ENCODE measurements around the gene RPS6KB1.
"Not testable (repeated sequence)": the region's sequence is repeated elsewhere in the genome, so short reads cannot be mapped to it uniquely, and the experiment has no call there.

Gene RPS6KB1

GRCh38 chr17:59892924-59893675 lies at the start of gene RPS6KB1, which contains the start of gene TUBD1:
Gene RPS6KB1 (plus strand): TSS chr17:59893121. CDS start chr17:59893185, 64 bp downstream.
Gene TUBD1 (minus strand): TSS chr17:59892943. CDS start chr17:59891002, 1,941 bp downstream.
- peak; percentile 87 to 97 (median 97) for DNase-seq (ENCODE audit: low read depth in 3 of 3, low spot score in 1 of 3)

GRCh38 chr17:59844884-59845594 lies 47.9 kb upstream of the RPS6KB1 start:
- no peak for DNase-seq (ENCODE audit: low read depth in 3 of 3, low spot score in 1 of 3)

- DNase-seq (ENCODE audit: low read depth in 3 of 3, low spot score in 1 of 3), result no peak
These were observed 47.1 kb upstream of the RPS6KB1 start for GRCh38 chr17:59845595-59846393.

- DNase-seq (ENCODE audit: low read depth in 3 of 3, low spot score in 1 of 3), result no peak
These were observed 46.3 kb upstream of the RPS6KB1 start for GRCh38 chr17:59846394-59847165.

- no peak for DNase-seq (ENCODE audit: low read depth in 3 of 3, low spot score in 1 of 3)
These were observed 44.6 kb upstream of the RPS6KB1 start for GRCh38 chr17:59848385-59848668.

GRCh38 chr17:59848778-59849177 lies 44.1 kb upstream of the RPS6KB1 start:
- no peak for DNase-seq (ENCODE audit: low read depth in 3 of 3, low spot score in 1 of 3)

- DNase-seq (ENCODE audit: low read depth in 3 of 3, low spot score in 1 of 3), result not testable (repeated sequence)
These were observed 42.6 kb upstream of the RPS6KB1 start for GRCh38 chr17:59850311-59850710.

- no peak for DNase-seq (ENCODE audit: low read depth in 3 of 3, low spot score in 1 of 3)
These were observed 41.2 kb upstream of the RPS6KB1 start for GRCh38 chr17:59851439-59852375.

GRCh38 chr17:59852847-59853167 lies 40.1 kb upstream of the RPS6KB1 start:
- DNase-seq (ENCODE audit: low read depth in 3 of 3, low spot score in 1 of 3), result not testable (repeated sequence)

GRCh38 chr17:59853168-59853918 lies 39.6 kb upstream of the RPS6KB1 start:
- DNase-seq (ENCODE audit: low read depth in 3 of 3, low spot score in 1 of 3), result no peak

- DNase-seq (ENCODE audit: low read depth in 3 of 3, low spot score in 1 of 3), result not testable (repeated sequence)
These were observed 38.8 kb upstream of the RPS6KB1 start for GRCh38 chr17:59853919-59854729.

- no peak for DNase-seq (ENCODE audit: low read depth in 3 of 3, low spot score in 1 of 3)
These were observed 35.8 kb upstream of the RPS6KB1 start for GRCh38 chr17:59856859-59857794.

GRCh38 chr17:59858167-59858816 lies 34.6 kb upstream of the RPS6KB1 start:
- no peak for DNase-seq (ENCODE audit: low read depth in 3 of 3, low spot score in 1 of 3)

GRCh38 chr17:59858932-59859331 lies 34.0 kb upstream of the RPS6KB1 start:
- DNase-seq (ENCODE audit: low read depth in 3 of 3, low spot score in 1 of 3), result no peak

- DNase-seq (ENCODE audit: low read depth in 3 of 3, low spot score in 1 of 3), result no peak
These were observed 33.4 kb upstream of the RPS6KB1 start for GRCh38 chr17:59859444-59860025.

GRCh38 chr17:59863616-59864015 lies 29.3 kb upstream of the RPS6KB1 start:
- no peak for DNase-seq (ENCODE audit: low read depth in 3 of 3, low spot score in 1 of 3)

- DNase-seq (ENCODE audit: low read depth in 3 of 3, low spot score in 1 of 3), result no peak
These were observed 23.0 kb upstream of the RPS6KB1 start for GRCh38 chr17:59869941-59870218.

Data from stimulated activated CD4-positive, alpha-beta T cell treated with anti-CD3 and anti-CD28 coated beads, TNF-alpha, amount 100 ng/mL, for 1 hour (primary cell).